SH-SY5Y (cell line): ENCODE data around the gene AEN.

Experiments
- GATA2 ChIP-seq: IDR thresholded peaks from 2 replicates; pipeline ENCODE4 v1.6.1; 2011; ENCODE audit warnings: mild to moderate bottlenecking, low read depth, low read length
- GATA3 ChIP-seq: IDR thresholded peaks from 2 replicates; pipeline ENCODE4 v1.6.1; 2011; ENCODE audit warnings: low read depth, mild to moderate bottlenecking, low read length, moderate library complexity

AEN gene

DNA sequence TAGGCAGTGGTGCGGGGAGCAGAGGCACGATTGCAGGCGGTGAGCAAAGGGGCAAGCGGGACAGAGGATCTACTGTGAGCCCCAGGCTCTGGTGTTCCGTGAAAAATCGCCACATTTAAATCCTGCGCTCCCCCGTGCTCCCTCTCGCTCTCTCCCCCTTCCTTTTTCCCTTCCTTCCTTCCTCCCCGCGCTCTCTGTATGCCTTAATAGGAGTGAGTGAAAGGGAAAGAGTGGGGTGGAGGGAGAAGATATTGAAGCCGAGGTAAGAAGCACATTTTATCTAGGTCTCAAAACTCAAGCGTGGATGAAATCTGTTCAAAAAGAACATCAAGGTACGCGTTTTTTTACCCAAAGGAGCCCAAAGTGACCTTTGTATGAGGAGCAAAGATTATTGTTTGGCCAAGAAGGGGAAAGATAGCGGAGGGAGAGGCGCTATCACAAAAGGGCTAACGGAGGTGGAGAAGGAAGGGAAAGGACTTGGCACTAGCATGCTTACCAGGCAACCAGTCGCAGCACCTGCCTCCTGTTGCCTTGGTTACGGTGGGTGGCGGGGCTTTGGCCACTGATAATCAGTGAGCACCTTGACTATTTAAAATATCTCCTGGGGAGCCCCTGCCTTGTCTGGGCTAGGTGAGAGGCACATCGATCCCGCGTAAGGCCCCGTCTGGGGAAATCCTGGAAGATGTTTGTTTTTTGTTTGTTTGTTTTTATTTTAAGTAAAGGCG lies 14.9 kb upstream of the AEN start:
- no peak for TF ChIP-seq GATA3
- no peak for TF ChIP-seq GATA2

DNA sequence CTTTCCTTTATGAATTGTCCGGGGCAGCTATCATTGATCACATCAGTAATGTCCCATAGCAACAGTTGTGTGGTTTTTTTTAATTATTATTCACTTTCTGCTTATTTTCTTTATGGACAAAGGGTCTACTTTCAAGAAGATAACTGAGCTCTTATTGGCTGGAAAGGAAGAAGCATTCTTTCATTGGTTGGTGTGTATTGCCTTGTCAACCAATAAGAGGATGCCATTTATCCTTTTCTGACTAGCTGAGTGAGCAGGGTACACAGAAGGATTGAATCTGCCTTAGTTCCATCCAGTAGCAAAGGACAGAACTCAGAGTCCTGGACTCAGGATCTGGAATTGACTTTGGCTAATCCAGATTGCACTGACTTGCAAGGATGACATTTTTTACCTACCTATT lies 13.2 kb upstream of the AEN start:
- no peak for TF ChIP-seq GATA2

- TF ChIP-seq GATA2 (no peak), GATA3 (no peak)
These were observed 12.4 kb upstream of the AEN start for GRCh38 chr15:88608607-88609181.

DNA sequence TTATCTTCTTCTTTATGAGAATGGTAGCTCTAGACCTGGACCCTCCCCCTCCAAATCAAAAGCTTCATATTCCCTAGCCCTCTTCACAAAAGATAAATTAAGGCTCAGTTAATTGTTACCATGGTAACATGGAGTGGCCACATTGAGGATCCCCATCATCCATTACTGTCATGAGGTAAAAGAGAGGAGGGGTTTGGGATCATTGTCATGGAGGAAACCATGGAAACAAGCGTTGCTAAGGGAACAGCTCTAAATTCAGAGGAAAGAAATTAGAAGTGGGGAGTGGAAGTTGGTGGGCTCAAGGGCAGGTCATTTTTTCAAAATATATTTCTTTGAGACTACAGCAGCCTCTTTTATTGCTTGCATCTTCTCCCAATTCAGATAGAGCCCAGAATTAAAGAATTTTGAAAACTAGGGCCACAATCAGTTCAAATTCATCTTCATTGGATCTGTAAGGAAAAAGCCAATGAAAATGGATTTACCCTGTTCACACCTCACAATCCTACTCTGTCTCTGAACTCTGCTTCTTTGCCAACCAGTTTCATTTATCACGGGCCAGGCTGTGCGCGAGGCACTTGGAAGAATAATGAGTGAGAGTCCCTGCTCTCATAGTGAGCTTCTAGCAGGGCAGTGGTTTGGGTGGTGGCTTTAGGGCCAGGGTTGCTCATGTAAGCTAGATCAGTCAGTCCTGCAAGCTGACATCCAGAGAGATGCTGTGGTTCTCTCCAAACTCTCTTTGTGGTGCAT lies 11.6 kb upstream of the AEN start:
- no peak for TF ChIP-seq GATA2
- no peak for TF ChIP-seq GATA3

DNA sequence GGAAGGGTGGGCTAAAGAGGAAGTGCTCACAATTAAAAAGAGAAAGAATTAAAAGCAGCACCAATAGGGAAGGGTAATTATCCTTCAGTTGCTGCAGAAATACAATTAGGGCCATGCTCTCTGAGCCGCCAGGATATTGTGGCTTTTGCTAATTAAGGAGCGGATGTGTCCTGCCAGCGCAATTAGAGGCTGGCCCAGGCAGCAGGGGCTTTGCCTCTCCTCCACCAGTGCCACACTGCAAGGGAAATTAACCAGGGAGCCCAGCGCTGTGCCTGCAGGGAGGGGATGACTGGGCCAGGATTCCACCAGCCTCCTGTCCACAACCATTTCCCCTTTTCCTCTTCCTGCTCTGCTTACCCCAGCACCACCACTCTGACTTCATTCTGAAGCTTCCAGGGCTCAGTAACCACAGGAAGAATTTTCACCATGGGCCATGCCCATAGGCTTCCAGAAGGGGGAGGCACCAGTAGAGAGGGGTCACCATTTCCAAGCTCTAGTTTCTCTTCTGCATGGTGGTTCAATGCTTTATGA lies 10.4 kb upstream of the AEN start:
- no peak for TF ChIP-seq GATA3
- TF ChIP-seq GATA2, result no peak

DNA sequence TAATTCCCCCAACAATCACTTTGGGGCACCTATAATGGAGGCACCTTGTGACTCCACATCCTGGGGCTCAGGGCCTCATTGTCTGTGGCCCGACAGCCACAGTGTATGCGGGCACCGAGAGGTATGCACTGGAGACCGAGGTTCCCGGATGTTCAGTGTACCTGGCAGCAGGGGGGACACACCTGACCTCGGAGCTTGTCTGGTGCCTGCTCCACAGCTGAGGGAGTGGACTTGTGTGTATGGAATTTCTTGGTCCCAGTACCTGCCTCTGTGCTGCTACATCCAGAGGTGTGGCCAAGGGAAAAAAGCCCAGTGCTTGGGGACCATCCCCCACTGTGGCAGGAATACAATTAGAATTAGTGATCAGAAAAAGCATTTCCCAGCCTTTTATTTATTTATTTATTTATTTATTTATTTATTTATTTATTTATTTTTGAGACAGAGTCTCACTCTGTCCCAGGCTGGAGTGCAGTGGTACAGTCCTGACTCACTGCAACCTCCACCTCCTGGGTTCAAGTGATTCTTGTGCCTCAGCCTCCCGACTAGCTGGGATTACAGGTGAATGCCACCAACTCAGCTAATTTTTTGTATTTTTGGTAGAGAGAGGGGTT lies 8.8 kb upstream of the AEN start:
- no peak for TF ChIP-seq GATA3
- TF ChIP-seq GATA2, result no peak

- no peak for TF ChIP-seq GATA3
- no peak for TF ChIP-seq GATA2
These were observed 7.8 kb upstream of the AEN start for GRCh38 chr15:88613074-88613944.

DNA sequence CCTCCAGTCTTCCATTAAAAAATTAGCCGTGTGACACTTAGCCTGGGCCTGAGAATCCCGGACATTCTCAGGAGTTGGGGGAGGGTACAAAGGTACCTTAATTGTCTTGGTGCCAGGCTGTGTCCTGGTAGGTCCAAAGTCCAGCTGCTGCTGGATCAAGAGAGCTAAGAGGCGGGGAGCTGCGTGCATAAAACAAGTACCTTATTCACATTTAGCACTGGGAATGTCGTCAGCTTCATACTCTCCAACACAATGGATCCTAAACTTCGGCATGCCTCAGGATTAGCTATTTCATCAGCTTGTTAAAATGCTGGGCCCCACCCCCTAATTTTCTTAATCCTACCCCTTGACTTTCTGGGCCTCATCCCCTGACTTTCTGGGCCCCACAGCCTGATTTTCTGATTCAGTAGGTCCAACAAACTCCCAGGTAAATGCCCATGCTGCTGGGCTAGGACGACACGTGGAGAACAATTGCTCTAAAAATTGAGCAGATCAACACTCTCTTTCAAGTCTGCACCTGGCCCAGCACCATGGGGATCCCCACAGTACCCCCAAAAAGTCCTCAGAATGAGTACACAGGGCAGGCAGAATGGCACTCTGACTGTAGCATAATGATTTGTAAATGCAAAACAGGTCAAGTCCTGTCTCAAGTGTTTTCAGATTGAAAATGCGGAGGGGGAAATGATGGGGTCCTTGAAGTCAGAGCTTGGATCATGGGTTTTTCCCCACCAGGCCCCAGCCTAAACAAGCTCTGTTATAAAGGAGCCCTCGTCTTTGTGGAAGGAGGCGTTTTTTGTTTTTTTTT lies 5.6 kb upstream of the AEN start:
- TF ChIP-seq GATA3 (no peak), GATA2 (no peak)

GRCh38 chr15:88616240-88616639 lies 4.9 kb upstream of the AEN start:
- no peak for TF ChIP-seq GATA2
- no peak for TF ChIP-seq GATA3

DNA sequence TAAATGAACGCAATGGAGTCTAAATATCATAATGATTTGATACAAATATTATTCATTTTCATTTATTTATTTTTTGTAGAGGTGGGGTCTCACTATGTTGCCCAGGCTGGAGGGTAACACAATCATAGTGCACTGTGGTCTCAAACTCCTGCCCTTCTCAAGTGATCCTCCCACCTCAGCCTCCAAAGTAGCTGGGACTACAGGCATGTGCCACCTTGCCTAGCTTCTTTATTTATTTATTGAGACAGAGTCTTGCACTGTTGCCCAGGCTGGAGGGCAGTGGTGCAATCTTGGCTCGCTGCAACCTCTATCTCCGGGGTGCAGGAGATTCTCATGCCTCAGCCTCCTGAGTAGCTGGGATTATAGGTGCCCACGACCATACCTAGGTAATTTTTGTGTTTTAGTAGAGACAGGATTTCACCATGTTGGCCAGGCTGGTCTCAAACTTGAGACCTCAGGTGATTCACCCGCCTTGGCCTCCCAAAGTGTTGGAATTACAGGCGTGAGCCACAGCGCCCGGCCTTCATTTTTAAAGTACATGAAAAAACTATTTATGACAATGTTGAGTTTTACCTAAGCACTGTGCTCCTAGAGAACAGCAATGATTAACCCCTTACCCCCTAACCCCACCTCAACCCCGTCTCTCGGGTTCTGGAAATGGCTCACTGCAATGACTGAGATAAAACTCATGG lies 4.0 kb upstream of the AEN start:
- TF ChIP-seq GATA2, result no peak
- TF ChIP-seq GATA3, result no peak

DNA sequence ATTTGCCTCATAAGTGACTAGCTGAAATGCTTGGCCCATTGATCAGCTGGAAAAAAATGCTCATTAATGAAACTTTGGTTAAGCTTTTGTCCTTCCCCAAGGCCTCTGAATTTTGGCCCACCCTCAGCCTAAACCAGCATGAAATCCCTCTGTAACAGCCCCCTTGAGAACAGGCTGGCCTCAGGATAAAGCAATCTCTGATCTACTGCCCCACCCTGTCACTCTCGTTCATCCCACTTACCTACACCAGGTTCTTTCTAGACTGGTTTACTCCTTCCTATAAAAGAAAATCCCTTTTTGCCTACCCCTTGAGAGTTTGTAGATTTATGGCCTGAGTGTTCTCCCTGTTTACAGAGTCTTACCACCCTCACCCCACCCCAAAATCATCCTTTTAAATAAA lies 3.4 kb upstream of the AEN start:
- no peak for TF ChIP-seq GATA3
- no peak for TF ChIP-seq GATA2

GRCh38 chr15:88618686-88619085 lies 2.5 kb upstream of the AEN start:
- TF ChIP-seq GATA3, result no peak
- TF ChIP-seq GATA2, result no peak

- TF ChIP-seq GATA3 (no peak), GATA2 (no peak)
These were observed 1.3 kb upstream of the AEN start for GRCh38 chr15:88619796-88620195.
